HG02981 (cell line): ENCODE data around the gene ELOVL1.
"Not testable (repeated sequence)": the region's sequence is repeated elsewhere in the genome, so short reads cannot be mapped to it uniquely, and the experiment has no call there.

Experiments used
- ATAC-seq: cut with Tn5 transposase; IDR thresholded peaks from one replicate; pipeline ENCODE4 v1.9.1; 2021; ENCODE audit warnings: mild to moderate bottlenecking, moderate library complexity; ENCODE audit not compliant: unreplicated experiment

ELOVL1 gene

DNA sequence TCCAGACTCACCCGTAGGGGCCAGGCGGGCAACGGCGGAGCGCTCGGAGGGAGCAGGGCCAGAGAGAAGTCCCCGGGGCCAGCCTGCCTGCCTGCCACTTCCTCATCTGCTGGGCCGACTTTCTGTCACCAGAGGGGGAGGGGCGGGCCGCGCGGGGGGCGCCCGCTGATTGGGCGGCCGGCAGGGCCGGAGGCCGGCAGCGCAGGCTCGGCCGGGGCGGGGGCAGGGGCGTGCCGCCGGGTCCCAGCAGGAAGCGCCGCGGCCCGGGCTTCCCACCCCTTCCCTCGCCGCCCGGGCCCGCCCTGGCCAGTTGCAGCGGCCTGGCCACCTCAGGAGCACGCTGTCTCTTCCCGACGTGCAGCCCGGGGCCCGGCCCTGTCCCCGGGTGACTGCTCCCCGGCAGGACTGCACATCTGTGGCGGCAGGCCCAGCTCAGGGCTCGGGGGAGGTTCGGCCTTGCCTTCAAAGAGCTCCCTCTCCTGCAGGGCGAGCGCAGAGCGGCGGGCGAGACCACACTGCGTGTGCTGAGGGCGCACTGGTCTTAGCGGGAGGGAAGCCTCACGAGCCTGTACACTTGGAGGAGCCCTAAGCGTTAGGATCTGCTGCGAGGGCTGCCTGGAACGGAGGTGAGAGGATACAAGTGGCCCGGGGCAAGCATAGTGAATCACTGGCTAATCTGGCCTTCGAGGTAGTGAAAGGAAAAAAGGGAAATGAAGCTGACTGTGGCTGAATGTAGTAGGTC lies at the start of gene ELOVL1:
Gene ELOVL1 (minus strand): TSS at position 108 of the 742 bp plus-strand sequence. CDS start 2,402 bp downstream, outside the sequence.
- ATAC-seq: peak; percentile 78

DNA sequence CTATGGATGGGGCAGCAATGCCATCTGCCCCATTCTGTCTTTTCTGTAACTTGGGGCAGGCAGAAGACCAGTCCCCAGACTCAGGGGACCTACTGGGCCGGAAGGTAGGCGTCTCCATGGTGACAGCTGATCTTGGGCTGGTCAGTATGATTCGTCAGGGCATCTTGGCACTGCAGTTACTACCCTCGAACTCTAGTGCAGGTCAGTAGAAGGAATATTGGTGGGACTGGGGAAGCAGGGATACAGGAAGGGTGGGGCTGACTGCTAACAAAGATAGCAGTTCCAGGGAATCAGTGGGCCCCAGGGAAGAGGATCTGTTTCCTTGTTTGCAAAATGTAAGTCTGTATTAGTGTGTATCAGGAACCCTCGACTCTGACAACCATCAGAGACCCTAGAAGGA lies 48.1 kb upstream of the ELOVL1 start:
- no peak for ATAC-seq

DNA sequence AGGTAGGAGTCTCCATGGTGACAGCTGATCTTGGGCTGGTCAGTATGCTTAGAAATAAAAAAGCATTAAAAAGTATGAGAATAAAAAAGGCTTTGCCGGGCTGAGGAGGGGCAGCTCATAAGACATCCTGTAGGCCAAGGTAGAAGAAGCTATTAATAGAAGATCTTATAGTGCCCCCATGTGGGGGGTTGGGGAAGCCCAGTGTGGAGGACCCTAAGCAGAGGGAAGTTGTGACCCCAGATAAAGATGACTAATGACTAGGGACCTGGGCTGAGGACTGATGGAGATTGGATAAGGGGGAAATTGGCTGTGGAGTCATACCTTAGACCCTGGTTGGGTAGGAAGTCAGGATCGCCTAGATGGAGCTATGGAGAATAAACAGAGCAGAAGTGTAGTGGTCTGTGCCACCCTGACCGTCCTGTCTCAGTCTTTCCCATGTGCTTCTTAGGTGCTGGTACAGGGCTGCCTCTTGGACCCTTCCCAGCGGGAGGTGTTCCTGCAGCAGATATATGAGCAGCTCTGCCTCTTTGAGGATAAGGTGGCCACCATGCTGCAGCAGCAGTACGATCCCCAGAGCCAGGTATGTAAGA lies 46.9 kb upstream of the ELOVL1 start:
- ATAC-seq: no peak

DNA sequence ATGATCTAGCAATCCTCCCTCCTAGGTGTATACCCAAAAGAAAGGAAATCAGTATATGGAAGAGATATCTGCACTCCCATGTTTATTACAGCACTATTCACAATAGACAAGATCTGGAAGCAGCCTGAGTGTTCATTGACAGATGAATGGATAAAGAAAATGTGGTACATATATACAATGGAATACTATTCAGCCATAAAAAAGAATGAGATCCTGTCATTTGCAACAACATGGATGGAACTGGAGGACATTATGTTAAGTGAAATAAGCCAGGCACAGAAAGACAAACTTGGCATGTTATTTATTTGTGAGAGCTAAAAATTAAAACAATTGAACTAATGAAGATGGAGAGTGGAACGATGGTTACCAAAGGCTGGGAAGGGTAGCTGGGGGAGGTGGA lies 45.6 kb upstream of the ELOVL1 start:
- not testable (repeated sequence) for ATAC-seq

DNA sequence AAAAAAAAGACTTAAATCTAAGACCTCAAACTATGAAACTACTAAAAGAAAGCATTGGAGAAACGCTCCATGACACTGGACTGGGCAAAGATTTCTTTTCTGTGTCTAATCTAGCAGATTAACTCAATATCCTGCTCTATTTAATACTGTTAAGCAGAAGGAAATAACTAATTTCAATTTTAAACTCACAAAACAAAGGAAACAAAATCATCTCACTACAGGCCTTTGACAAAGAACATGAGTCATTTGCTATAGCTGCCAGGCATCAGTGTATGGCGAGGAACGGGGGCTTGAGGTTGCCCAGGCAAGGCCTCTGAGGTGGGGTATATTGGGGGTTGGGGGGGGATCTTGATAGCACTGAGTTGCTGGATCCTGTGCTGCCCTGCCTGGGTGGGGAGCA lies 42.8 kb upstream of the ELOVL1 start:
- ATAC-seq: no peak

DNA sequence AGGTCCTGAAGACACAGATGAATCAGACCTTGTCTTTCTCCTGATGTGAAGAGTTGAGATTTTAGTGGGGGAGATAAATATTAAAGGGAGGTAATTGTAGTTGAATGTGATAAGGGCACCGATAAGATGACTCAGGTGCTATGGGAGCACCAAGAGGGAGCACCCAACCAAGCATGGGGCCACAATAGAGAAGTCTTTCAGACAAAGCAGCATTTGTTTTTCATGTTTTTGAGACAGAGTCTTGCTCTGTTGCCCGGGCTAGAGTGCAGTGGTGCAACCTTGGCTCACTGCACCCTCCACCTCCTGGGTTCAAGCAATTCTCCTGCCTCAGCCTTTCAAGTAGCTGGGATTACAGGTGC lies 38.0 kb upstream of the ELOVL1 start:
- ATAC-seq: no peak

DNA sequence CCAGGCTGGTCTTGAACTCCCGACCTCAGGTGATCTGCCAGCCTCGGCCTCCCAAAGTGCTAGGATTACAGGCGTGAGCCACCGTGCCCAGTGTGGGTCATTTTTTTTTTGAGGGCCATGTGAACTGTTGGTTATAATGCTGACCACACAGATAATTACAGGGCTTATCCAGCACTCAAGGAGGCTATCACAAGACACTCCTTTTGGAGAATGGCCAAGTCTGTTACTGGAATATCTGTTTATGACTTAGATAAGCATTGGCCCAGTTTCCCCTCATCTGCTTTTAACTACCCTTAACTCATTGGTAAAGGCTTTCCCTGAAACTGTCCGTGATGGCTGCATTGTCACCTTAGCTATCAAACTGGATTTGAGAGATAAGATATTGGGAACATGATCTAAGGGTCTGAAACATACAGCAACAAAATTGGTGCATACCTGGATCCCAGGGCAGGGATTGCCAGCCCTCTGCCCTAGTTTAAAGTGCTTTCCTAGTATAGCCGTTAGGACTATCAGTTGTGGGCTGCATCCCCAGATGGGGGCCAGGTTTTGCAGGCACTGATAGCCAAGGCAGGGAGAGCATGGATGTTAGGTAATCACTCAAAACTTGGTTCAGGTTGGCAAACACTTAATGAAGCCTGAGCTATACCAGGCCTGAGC lies 37.5 kb upstream of the ELOVL1 start:
- ATAC-seq: no peak

DNA sequence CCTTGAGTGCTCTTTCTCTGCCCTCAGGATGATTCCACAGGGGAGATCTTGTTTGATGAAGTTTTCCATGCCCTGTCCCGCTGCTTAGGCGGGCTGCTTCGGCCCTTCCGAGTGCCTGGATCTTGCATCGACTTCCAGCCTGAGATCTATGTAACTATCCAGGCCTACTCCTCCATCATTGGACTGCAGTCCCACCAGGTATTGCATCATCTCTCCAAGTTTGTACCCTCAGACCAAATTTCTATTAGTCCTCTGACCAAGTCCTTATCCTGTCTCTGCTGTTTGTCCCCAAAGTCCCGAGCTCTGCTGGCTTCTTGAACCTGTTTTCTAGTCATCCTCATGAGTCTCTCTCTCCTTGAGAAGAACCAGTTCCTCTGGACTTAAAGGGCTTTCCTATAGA lies 36.5 kb upstream of the ELOVL1 start:
- no peak for ATAC-seq

DNA sequence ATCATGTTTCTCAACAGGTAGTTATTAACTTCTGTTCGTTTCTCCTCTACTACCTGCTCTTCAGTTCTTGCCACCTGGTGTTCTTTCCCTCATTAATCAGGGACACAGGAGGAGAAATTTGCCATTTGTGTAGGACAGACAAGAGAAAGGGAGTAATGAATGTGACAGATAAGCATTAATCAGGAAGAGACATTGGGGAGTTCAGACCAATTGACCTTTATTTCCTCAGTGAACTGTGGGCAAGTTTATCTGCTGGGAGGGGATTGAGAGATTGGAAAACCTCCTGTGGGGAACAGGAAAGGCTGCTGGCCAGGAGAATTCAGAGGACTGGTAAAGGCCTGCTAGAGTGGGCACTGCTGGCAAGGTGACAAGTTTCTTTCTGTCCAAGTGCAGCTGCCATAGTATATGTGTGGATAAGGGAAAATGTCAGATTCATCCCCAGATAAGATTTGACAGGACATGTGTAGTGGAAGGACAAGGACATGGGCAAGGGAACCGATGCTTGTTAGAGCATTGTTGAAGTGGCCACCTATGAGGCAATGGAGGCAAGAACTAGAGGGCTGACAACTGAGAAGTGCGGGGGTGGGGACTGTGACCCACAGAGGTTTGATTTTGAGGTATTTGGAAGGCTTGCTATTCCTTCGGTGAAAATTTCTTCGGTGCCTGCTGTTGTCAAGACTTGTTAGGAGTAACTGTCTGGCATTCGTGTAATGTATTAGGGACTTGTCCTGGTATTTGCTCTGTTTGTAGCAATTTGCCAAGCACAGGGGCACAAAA lies 34.5 kb upstream of the ELOVL1 start:
- no peak for ATAC-seq

DNA sequence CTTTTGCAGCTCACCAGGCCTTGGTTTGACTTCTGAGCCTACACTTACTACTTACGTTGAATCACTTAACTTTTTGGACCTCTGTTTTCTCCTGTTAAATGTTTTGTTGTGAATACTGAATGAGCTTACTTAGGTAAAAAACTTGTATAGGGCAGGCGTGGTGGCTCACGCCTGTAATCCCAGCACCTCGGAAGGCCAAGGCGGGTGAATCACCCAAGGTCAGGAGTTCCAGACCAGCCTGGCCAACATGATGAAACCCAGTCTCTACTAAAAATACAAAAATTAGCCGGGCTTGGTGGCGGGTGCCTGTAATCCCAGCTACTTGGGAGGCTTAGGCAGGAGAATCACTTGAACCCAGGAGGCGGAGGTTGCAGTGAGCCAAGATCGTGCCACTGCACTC lies 32.6 kb upstream of the ELOVL1 start:
- not testable (repeated sequence) for ATAC-seq

DNA sequence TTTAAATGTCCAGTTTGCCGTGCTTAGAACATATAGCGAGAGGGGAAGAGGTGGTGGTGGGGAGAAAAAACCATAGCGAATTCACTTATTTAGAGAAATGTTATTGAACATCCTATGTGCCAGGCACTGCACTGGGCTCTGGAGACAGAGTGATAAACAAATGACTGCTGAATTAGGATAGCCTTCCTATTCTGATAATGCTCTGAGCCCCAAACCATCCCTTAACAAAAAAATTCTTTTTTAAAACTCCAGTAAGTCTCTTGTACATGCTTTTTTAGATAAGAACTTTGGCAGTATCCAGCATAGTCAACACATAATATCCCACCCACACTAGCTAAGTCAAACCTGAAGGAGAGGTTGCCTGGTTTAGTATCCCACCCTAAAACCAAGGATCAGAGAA lies 30.4 kb upstream of the ELOVL1 start:
- ATAC-seq: no peak

DNA sequence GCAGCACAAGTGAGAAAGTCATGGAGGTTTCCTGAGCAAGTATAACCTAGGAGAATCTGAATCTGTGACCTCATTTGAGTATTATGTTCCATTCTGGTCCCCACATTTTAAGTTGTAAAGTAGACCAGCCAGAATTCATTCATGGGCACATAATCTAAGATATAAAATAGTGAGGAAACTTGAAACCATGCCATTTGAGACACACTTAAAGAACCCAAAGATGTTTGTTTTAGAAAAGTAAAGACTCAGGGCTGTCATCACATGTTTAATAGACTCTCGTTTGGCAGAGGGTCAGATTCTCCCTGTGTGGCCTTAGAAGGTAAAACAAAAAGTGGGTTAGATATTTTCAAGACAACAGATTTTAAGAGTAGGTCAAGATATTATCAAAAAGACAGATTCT lies 28.2 kb upstream of the ELOVL1 start:
- no peak for ATAC-seq

DNA sequence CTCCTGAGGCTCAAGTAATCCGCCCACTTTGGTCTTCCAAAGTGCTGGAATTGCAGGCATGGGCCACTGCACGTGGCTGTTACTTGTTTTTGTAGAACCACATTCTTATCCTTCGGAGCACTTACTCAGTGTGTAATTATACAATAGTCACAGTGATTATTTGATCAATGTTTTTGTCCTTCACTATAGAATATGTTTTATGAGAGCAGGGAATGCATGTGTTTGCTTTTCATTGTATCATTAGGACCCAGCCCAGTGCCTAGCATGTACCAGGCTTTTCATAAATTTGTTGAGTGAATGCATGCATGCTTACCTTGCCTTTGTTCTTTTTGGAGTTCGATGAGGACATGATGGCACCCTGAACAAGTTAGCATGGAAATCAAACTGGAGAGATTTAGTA lies 27.7 kb upstream of the ELOVL1 start:
- ATAC-seq: no peak

DNA sequence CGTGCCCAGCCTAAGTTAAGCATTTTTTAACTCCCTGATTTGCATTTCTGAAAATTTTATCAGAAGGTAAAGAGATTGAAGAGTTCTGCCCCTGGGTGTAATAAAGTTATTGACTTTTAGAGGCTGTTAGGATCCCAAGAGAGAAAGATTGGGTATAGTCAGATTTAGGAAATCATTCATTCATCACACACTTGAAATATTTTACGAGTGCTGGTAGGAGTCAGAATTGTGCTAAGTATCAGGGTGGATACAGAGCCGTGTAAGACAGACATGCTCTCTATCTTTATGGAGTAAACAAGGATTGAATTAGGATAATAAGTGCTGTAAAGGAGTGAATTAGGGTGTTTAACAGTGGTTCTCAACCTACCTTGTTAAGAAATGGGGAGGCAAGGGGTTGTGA lies 24.9 kb upstream of the ELOVL1 start:
- no peak for ATAC-seq

DNA sequence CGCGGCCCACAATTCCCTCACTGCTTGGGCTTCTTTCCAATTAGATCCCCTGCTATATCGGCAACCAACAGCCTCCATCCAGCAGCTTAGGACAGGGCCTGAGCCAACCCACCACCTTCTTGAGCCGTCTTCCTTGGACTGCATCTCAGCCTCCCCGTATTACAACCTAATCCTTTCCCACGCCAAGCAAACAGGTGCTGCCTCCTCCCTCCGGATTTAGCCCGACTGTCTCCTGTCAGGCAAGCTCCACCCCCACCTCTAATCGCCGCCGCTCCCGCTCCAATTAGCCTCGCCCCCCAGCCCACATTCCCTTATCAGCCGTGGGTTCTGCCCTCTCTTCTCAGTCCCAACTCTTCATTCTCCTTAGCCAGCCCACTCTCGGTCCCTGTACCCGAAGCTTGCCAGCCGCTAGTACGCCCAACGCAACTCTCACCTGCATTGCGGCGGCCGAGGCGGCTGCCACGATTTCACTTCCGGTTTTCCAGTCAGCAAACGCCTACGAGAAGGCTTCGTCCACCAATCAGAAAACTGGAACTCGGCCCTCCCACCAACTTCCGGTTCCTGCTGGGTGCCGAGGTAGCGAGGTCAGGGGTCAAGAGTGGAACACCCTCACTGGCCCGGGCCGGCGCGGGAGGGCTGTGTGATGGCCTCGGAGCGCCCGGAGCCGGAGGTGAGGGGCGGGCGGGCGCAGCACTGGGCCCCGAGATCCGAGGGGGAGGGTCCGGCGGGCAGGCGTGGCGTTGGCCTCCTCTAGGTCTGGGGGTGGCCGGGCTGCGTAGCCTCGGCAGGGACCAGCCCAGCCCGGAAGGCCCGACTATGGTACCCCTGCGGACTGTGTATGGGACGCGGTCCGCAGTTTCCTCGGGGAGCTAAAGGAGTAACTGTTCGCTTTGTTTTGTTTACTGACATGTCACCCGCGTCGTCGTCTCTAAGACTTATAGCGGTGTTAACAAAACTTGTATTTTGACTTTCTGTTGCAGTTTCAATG lies 21.8 kb upstream of the ELOVL1 start, which contains the start of the genes MED8 and SZT2:
Gene MED8 (minus strand): TSS at position 475 of the 988 bp plus-strand sequence. CDS start 36 bp downstream, at position 439.
Gene SZT2 (plus strand): TSS at position 574 of the 988 bp plus-strand sequence. CDS start 70 bp downstream, at position 644.
- peak; percentile 95 for ATAC-seq

DNA sequence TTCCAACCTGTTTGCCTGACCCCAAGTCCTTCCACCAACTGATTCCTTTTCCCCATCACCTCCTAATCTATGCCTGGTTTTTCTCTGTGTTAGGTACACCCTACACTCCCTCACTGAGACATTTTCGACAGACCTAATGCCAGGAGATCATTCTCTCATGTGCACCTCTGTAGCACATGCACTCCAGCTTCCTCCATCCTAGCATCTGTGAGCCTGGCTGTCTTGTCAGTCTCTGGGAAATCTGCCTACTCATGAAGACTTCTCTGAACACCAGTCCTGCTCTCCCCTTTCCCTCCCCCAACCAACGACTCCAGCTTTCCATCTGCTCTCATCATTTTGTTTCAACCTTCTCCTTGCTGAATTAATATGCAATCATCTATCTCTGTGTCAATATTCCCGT lies 20.8 kb upstream of the ELOVL1 start:
- ATAC-seq: no peak

DNA sequence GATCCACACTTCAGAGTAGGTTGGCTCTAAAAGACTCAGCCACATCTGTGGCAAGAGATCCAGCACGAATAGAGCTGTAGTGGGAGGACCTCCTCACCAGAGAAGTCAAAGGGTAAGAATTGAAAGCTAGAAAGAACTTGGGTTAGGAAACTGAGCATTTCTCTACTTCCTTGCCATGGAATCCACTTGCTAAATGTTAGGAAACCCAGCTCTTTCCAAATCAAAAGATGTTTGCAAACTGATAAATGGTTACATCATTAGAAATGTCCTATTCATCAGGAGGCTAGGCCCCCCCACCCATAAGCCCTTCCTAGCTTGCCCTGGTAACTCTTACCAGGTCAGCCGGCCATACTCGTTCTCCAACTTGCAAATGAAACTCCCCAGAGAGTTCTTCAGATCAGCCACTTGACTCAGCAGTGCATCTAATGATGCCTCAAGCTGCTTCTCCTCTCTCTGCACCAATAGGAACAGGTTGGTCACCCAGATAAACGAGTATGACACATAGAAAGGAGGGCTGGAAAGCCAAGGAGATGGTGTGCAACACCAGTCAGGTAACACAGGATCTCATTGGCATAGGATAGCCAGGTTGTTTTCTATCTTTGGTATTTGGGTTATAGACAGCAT lies 20.3 kb upstream of the ELOVL1 start:
- ATAC-seq: no peak

DNA sequence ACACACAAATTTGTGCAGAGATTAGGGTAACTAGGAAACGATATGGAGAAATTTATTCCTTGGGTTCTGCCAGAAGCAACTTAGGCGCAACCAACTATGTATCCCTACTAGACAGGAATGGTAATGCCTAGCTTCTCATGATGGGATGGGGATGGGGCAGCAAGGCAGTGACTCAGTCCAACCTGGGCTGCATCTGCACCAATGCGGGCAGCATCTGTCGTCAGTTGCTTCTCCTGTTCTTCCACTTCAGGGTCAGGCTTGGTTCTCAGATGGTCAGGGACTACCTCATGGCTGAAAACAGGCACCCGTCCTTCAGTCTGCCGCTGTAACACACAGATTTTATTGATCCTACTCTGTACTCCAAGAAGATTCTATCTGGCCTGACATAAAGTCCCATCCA lies 18.9 kb upstream of the ELOVL1 start:
- ATAC-seq: no peak

DNA sequence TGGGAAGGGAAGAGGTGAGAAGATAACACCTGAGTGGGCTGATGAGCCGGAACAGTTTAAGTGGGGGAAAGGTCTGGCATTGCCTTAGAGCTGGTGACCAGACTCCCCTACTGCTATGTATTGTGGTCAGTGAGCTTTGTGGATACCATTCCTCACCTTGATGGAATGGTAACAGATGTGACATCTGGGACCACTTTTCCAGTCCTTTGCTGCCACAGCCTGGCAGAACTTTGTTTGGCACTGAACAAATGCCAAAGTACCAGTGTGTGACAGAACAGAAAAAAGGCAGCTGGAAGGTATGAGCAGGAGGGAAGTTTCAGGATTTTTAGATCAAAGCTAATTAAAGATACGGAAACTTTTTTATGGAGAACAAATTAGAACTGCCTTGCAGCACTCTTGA lies 15.6 kb upstream of the ELOVL1 start:
- no peak for ATAC-seq
